Gastrocnemius medialis (tissue), 4 donors: ENCODE measurements around the gene GGT6. TPM values are rescaled to one million over a fixed set of nuclear protein-coding genes. Genes with fewer than 3 reads are reported as not detected.

Experiments
- ATAC-seq, 2 donors: fragments of 150-250 bp; one replicate each; pipeline ENCODE4 v1.9.1; 2016
- DNase-seq, 2 donors: peaks; one replicate each; pipeline ENCODE4 v3.0.0-alpha.2; 2019
- H3K27ac ChIP-seq, 4 donors: fragments of 200-600 bp; sonication (generic); 1 replicate in 1 of 4; 2 replicates in 3 of 4; pipeline ENCODE4 v1.5.1; 2016 to 2018; ENCODE audit warnings: mild to moderate bottlenecking in 2 of 4, moderate library complexity in 1 of 4
- H3K27me3 ChIP-seq, 3 donors: fragments of 200-600 bp; sonication (generic) in 2 of 3; 1 replicate in 1 of 3; 2 replicates in 2 of 3; pipeline versions ENCODE4 v1.5.1 to v1.6.0; 2016 to 2019; ENCODE audit warnings: mild to moderate bottlenecking in 1 of 3, moderate library complexity in 1 of 3
- H3K36me3 ChIP-seq, 2 donors: fragments of 200-600 bp; sonication (generic) in 1 of 2; one replicate each; pipeline ENCODE4 v1.5.1; 2017 to 2018
- H3K4me1 ChIP-seq, 2 donors: fragments of 200-600 bp; sonication (generic) in 1 of 2; one replicate each; pipeline ENCODE4 v1.5.1; 2016 to 2017; ENCODE audit warnings: mild to moderate bottlenecking in 2 of 2
- H3K4me3 ChIP-seq, 4 donors: fragments of 200-600 bp; sonication (generic) in 3 of 4; 1 replicate in 1 of 4; 2 replicates in 3 of 4; pipeline ENCODE4 v1.5.1; 2016 to 2019; ENCODE audit warnings: mild to moderate bottlenecking in 2 of 4
- H3K9me3 ChIP-seq, 3 donors: fragments of 200-600 bp; sonication (generic) in 2 of 3; 1 replicate in 1 of 3; 2 replicates in 2 of 3; pipeline ENCODE4 v1.5.1; 2016 to 2019
- POLR2A ChIP-seq, 2 donors: fragments of 450-650 bp; IDR thresholded peaks; one replicate each; pipeline ENCODE4 v1.6.1; 2017; ENCODE audit warnings: antibody characterized with exemption in 2 of 2, mild to moderate bottlenecking in 2 of 2, moderate library complexity in 2 of 2
- in situ Hi-C, 4 donors: fragments of 200-750 bp; cut with MboI; loops; one replicate each; pipeline versions ENCODE4 v1.15.0 to v1.8.0; 2017; ENCODE audit warnings: low sequenced_read_pairs in 4 of 4
- intact Hi-C: fragments of 100-400 bp; cut with DNase I; formaldehyde crosslinking; loops from one replicate; pipeline ENCODE4 v1.15.1; 2023; ENCODE audit warnings: low total_unique reads
- total RNA-seq, 4 donors: library from RNA; depleted of rRNA; stranded (reverse); fragments of >200 nt; gene quantifications; one replicate each; pipeline versions ENCODE4 v1.1.0 to v1.2.3, GENCODE V29; 2016
- TF ChIP-seq, protein P1 (sequence below), 5 experiments: fragments of 450-650 bp in 3 of 5; fragments of 200-600 bp in 2 of 5; sonication (generic) in 2 of 5; IDR thresholded peaks in 4 of 5; conservative IDR thresholded peaks in 1 of 5; 1 replicate in 4 of 5; 2 replicates in 1 of 5; pipeline ENCODE4 v1.5.1; 2016 to 2019; ENCODE audit warnings: antibody characterized with exemption in 5 of 5, mild to moderate bottlenecking in 3 of 5, moderate library complexity in 3 of 5

The GGT6 gene
- total RNA-seq, 4 donors from 2014 or later = 0.63 TPM; not detected in 3

DNA sequence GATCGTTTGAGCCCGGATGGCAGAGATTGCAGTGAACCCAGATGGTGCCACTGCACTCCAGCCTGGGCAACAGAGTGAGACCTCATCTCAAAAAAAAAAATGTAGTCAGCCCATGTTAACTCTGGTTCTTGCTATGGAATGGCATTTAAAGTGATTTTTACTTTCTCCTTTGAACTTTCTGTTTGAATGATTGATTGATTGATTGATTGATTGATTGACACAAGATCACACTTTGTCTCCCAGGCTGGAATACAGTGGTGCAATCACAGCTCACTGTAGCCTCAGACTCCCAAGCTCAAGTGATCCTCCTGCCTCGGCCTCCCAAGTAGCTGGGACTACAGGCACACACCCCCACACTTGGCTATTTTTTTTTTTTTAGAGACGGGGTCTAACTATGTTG lies 40.9 kb upstream of the GGT6 start:
- Histone ChIP-seq H3K4me3 (peak overlapping the region in 1 of 4 donors; percentile 12), H3K4me1 (peaks cover 87 to 88% of the 10 kb centered on the region in 2 donors), H3K27ac (peak overlapping the region; percentile 86 to 100 (median 94)), H3K36me3 (peaks cover 0 to 24% of the 10 kb centered on the region in 2 donors), H3K27me3 (no peaks in the 10 kb centered on the region), H3K9me3 (no peaks in the 10 kb centered on the region)
- DNase-seq (no peak), ATAC-seq (no peak)
- in situ Hi-C loops (no loop called here), intact Hi-C loops (loop anchor here (2.0 kb wide), 1 partner anchor 15 kb away; no protein-coding TSS in a partner anchor)
- no peak for TF ChIP-seq POLR2A (IDR thresholded peaks at IDR 0.05)
- TF ChIP-seq, protein P1, sequence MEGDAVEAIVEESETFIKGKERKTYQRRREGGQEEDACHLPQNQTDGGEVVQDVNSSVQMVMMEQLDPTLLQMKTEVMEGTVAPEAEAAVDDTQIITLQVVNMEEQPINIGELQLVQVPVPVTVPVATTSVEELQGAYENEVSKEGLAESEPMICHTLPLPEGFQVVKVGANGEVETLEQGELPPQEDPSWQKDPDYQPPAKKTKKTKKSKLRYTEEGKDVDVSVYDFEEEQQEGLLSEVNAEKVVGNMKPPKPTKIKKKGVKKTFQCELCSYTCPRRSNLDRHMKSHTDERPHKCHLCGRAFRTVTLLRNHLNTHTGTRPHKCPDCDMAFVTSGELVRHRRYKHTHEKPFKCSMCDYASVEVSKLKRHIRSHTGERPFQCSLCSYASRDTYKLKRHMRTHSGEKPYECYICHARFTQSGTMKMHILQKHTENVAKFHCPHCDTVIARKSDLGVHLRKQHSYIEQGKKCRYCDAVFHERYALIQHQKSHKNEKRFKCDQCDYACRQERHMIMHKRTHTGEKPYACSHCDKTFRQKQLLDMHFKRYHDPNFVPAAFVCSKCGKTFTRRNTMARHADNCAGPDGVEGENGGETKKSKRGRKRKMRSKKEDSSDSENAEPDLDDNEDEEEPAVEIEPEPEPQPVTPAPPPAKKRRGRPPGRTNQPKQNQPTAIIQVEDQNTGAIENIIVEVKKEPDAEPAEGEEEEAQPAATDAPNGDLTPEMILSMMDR (IDR thresholded peaks at IDR 0.05 in 4 of 5, conservative IDR thresholded peaks at IDR 0.05 in 1 of 5) = no peak

DNA sequence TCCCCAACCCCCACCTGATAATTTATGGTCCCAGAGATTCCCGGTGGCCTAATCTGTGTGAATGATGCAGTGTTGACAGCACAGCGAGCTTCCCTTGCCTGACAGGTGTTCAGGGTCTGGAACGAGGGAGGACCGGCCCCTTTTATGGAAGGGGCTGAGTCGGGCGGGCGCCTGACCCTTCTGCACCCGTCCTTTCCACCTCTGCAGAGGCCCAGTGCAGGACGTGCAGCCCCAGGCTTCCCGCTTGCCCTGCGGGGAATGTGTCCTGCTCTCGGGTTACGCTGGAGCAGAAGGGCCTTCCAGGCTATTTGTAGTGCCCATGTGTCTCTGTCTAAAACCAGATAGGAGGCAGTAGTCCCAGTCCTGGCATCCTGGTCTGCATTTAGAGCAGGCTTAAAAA lies 40.2 kb upstream of the GGT6 start:
- Histone ChIP-seq H3K27me3 (no peaks in the 10 kb centered on the region), H3K9me3 (no peaks in the 10 kb centered on the region), H3K27ac (peak overlapping the region; percentile 86 to 100 (median 94)), H3K36me3 (peaks cover 0 to 19% of the 10 kb centered on the region in 2 donors), H3K4me3 (peak overlapping the region in 1 of 4 donors; percentile 23), H3K4me1 (peaks cover 81 to 88% of the 10 kb centered on the region in 2 donors)
- peak; percentile 89 to 98 for DNase-seq
- ATAC-seq = peak; percentile 50 to 62
- TF ChIP-seq, protein P1 (IDR thresholded peaks at IDR 0.05 in 4 of 5, conservative IDR thresholded peaks at IDR 0.05 in 1 of 5) = peak in 2 of 5 experiments; percentile 25 to 33
- TF ChIP-seq POLR2A (IDR thresholded peaks at IDR 0.05) = peak; percentile 54 to 61
- in situ Hi-C loops (no loop called here), intact Hi-C loops (loop anchor here (2.0 kb wide), 1 partner anchor 14 kb away; no protein-coding TSS in a partner anchor)

DNA sequence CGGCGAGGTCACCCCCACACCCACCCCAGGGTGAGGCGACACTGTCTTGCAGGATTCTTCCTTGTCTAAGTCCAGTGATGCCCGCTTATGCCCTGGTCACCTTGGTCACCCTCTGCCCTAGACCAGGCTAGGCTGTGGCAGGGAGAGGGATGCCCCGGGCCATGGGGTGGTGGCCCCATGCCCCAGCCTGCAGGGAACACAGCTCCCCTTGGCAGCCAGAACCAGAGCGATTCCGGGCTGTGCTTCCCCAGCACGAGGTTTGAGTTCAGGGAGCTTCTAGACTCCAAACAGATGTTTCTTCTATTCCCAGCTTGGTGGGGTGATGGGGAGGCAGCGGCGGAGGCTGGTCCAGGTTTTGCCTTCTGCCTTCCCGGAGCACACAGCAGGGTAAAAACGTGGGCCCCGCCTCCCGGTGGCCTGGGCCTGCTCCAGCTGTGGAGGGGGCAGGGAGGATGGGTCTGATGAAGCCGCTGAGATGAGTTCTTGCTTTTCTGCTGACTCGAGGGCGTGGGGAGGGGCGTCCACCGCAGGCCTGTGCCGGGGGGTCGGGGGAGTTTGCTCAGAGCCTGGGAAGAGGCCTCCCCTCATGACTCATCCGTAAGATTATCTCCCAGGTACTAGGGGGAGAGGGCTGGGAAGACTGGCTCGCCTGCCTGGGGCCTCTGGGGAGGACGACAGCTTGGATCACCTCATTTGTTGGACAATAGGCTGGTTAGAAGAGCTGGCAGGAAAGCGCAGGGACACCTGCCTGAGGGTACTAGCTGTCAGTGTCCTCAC lies 39.3 kb upstream of the GGT6 start:
- Histone ChIP-seq H3K9me3 (no peaks in the 10 kb centered on the region), H3K27me3 (no peaks in the 10 kb centered on the region), H3K4me3 (peak overlapping the region; percentile 18 to 45 (median 24)), H3K27ac (peak overlapping the region; percentile 86 to 100 (median 94)), H3K36me3 (peaks cover 0 to 24% of the 10 kb centered on the region in 2 donors), H3K4me1 (peaks cover 81 to 82% of the 10 kb centered on the region in 2 donors)
- in situ Hi-C loops = no loop called here
- intact Hi-C loops = loop anchor here (2.0 kb wide), 1 partner anchor 13 kb away; no protein-coding TSS in a partner anchor
- TF ChIP-seq POLR2A (IDR thresholded peaks at IDR 0.05) = no peak
- TF ChIP-seq, protein P1 (IDR thresholded peaks at IDR 0.05 in 4 of 5, conservative IDR thresholded peaks at IDR 0.05 in 1 of 5) = no peak
- peak; percentile 40 to 41 for ATAC-seq
- peak; percentile 80 to 97 for DNase-seq

GRCh38 chr17:4598776-4599504 lies 38.6 kb upstream of the GGT6 start:
- Histone ChIP-seq H3K27me3 (no peaks in the 10 kb centered on the region), H3K36me3 (peaks cover 0 to 30% of the 10 kb centered on the region in 2 donors), H3K27ac (peak overlapping the region; percentile 86 to 100 (median 94)), H3K4me3 (peak overlapping the region; percentile 16 to 26 (median 21)), H3K4me1 (peaks cover 76 to 82% of the 10 kb centered on the region in 2 donors), H3K9me3 (no peaks in the 10 kb centered on the region)
- DNase-seq (peak; percentile 80 to 93), ATAC-seq (peak; percentile 46 to 61)
- TF ChIP-seq, protein P1 (IDR thresholded peaks at IDR 0.05 in 4 of 5, conservative IDR thresholded peaks at IDR 0.05 in 1 of 5) = no peak
- TF ChIP-seq POLR2A (IDR thresholded peaks at IDR 0.05) = peak; percentile 48 to 77
- in situ Hi-C loops = no loop called here
- intact Hi-C loops = no loop called here
